ENCODE results near the gene PGF.

DNA sequence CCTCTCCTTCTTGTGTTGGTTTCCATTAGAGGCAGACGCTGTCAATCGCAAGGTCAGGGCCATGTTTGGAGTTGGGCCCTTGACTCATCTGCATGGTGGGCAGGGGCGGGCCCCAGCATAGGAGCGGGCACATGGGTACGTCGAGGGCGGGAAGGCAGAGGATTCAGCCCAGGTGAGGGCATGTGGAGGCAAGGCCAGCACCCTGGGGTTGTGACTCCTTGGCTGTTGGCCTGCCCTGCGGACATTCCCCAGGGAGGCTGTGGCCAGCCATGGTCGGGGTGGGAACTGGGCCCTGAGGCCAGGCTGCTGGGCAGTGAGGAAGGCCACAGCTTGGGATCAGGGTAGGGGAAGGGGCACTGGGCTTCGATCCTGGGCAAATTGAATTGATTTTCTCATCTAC, 42.6 kb downstream of the PGF start:
- TF ChIP-seq NFRKB (IDR thresholded peaks at IDR 0.05) = no peak
- TF ChIP-seq FOXK2 (IDR thresholded peaks at IDR 0.05) = no peak
- no peak for TF ChIP-seq FOXM1 (IDR thresholded peaks at IDR 0.05; ENCODE audit: borderline replicate concordance)
- TF ChIP-seq ARNT (IDR thresholded peaks at IDR 0.05) = no peak
- TF ChIP-seq BHLHE40 (IDR thresholded peaks at IDR 0.05; ENCODE audit: borderline replicate concordance) = no peak
- TF ChIP-seq PKNOX1 (IDR thresholded peaks at IDR 0.05) = no peak
- TF ChIP-seq SP1 (IDR thresholded peaks at IDR 0.05) = no peak
- TF ChIP-seq ZNF384 (IDR thresholded peaks at IDR 0.05) = no peak
- TF ChIP-seq LEF1 (IDR thresholded peaks at IDR 0.05; ENCODE audit: borderline replicate concordance) = no peak
